Panc1 (cell line): ENCODE measurements around the gene TMEM248. TPM values are rescaled to one million over a fixed set of nuclear protein-coding genes. Genes with fewer than 3 reads are reported as not detected.
"Not testable (repeated sequence)": the region's sequence is repeated elsewhere in the genome, so short reads cannot be mapped to it uniquely, and the experiment has no call there.

Experiments used
- ATAC-seq: fragments of 200-7000 bp; cut with Tn5 transposase; 2 replicates; pipeline ENCODE4 v1.9.1; 2020; ENCODE audit warnings: mild to moderate bottlenecking, moderate library complexity
- BruUV-seq: library from RNA; stranded (reverse); fragments of 400-500 nt; replicated peaks from 2 replicates; lab custom pipeline; 2021; lab: Mats Ljungman, UMichigan
- CTCF ChIA-PET: fragments of 300-600 bp; sonication (Branson Sonifier 250); formaldehyde crosslinking; loops from one replicate; lab custom pipeline; 2022; ENCODE audit warnings: antibody characterized with exemption; lab: Charles Lee
- POLR2A ChIA-PET: fragments of 300-600 bp; sonication (Branson Sonifier 250); formaldehyde crosslinking; loops from one replicate; lab custom pipeline; 2022; ENCODE audit warnings: antibody characterized with exemption; lab: Charles Lee
- DNase-seq: peaks from one replicate; pipeline ENCODE4 v3.0.0-alpha.2; 2010; ENCODE audit warnings: low read depth, low spot score
- H3K27ac ChIP-seq: 2 replicates; pipeline ENCODE4 v1.5.1; 2011; ENCODE audit warnings: mild to moderate bottlenecking, low read length, inconsistent platforms
- H3K27me3 ChIP-seq: fragments of 200-500 bp; sonication (Bioruptor generic); 2 replicates; pipeline ENCODE4 v1.6.0; 2014; ENCODE audit warnings: low read length, inconsistent platforms; ENCODE audit not compliant: control insufficient read depth, insufficient read depth
- H3K36me3 ChIP-seq: fragments of 200-500 bp; sonication (Bioruptor generic); 2 replicates; pipeline ENCODE4 v1.5.1; 2014; ENCODE audit warnings: inconsistent platforms, mild to moderate bottlenecking, low read length, moderate library complexity; ENCODE audit not compliant: control insufficient read depth, insufficient read depth
- H3K4me1 ChIP-seq: 2 replicates; pipeline ENCODE4 v1.5.1; 2011; ENCODE audit warnings: inconsistent platforms, mild to moderate bottlenecking, low read length, moderate library complexity; ENCODE audit not compliant: control insufficient read depth, insufficient read depth
- H3K4me3 ChIP-seq, 2 experiments: 2 replicates each; pipeline ENCODE4 v1.5.1; 2011 to 2012; ENCODE audit warnings: low read depth in 2 of 2, low read length in 2 of 2, mild to moderate bottlenecking in 2 of 2, inconsistent platforms in 1 of 2, moderate library complexity in 1 of 2
- H3K9me3 ChIP-seq: fragments of 200-500 bp; sonication (Bioruptor generic); 2 replicates; pipeline ENCODE4 v1.5.1; 2014; ENCODE audit warnings: low read depth, mild to moderate bottlenecking, inconsistent platforms, low read length, moderate library complexity; ENCODE audit not compliant: control insufficient read depth, insufficient read depth
- CTCF ChIP-seq: fragments of 450-650 bp; IDR thresholded peaks from 2 replicates; pipeline ENCODE4 v1.5.1; 2017; ENCODE audit warnings: mild to moderate bottlenecking
- POLR2AphosphoS5 ChIP-seq: IDR thresholded peaks from 2 replicates; pipeline ENCODE4 v1.6.1; 2012; ENCODE audit warnings: mild to moderate bottlenecking, low read depth, low read length, moderate library complexity
- SIN3A ChIP-seq: IDR thresholded peaks from 2 replicates; pipeline ENCODE4 v1.6.1; 2012; ENCODE audit warnings: low read depth, mild to moderate bottlenecking, low read length, moderate library complexity, borderline replicate concordance; ENCODE audit not compliant: insufficient read depth
- in situ Hi-C: cut with HindIII; loops from 2 replicates; pipeline ENCODE4 v1.10.0; 2016; ENCODE audit warnings: low sequenced_read_pairs, low pct_unique_long_range_greater_than_20kb
- intact Hi-C: fragments of 100-400 bp; cut with micrococcal nuclease; formaldehyde crosslinking; loops from one replicate; pipeline ENCODE4 v1.10.0; 2022; ENCODE audit not compliant: unreplicated experiment
- total RNA-seq: library from RNA; stranded (reverse); gene quantifications from one replicate; pipeline ENCODE4 v1.2.1, GENCODE V29; 2021; ENCODE audit not compliant: unreplicated experiment

The TMEM248 gene
- total RNA-seq, 1 experiment from 2014 or later = 176 TPM

GRCh38 chr7:66995050-66995776 lies 74.2 kb downstream of the TMEM248 start, which contains the start of gene SBDS:
Gene SBDS, minus strand, starts transcription at chr7:66995586. Its CDS starts 169 bp downstream, at chr7:66995417.
- ATAC-seq (peak; percentile 85), DNase-seq (peak; percentile 100)
- ChIA-PET CTCF (interaction anchor here (0.6 to 0.7 kb wide), 2 partner anchors 20 to 520 kb away, joined by 3 read pairs; no protein-coding TSS in a partner anchor), POLR2A (interaction anchor here (0.6 kb wide), 2 partner anchors 71 to 76 kb away, joined by 3 to 7 read pairs; no protein-coding TSS in a partner anchor)
- intact Hi-C loops = loop anchor here (5.0 kb wide), 1 partner anchor 168 kb away; no protein-coding TSS in a partner anchor
- Histone ChIP-seq H3K36me3 (peaks cover 10% of the 10 kb centered on the region; the same call in 1 of the 2 replicates), H3K4me3 (peak within 1 kb of the TSS; percentile 92 to 99), H3K27ac (peak within 1 kb of the TSS; percentile 88)
- H3K27me3 ChIP-seq, H3K4me1 ChIP-seq, in situ Hi-C loops, BruUV-seq, H3K9me3 ChIP-seq: not testable (repeated sequence)
- TF ChIP-seq CTCF = peak; percentile 50
- TF ChIP-seq SIN3A = peak; percentile 39; the same call in 1 of the 2 replicates
- TF ChIP-seq POLR2AphosphoS5 = peak; percentile 69

- intact Hi-C loops = loop anchor here (5.0 kb wide), 1 partner anchor 169 kb away; no protein-coding TSS in a partner anchor
- 0 out of 2 replicates have a peak, but pooled peaks have one; percentile 50 for TF ChIP-seq SIN3A
- H3K4me1 ChIP-seq, H3K9me3 ChIP-seq, H3K27me3 ChIP-seq, in situ Hi-C loops, BruUV-seq: not testable (repeated sequence)
- peak within 1 kb of the TSS; percentile 91 for H3K27ac ChIP-seq
- CTCF ChIA-PET = interaction anchor here (0.6 kb wide), 1 partner anchor 170 kb away, joined by 3 read pairs; no protein-coding TSS in a partner anchor
- peak within 1 kb of the TSS; percentile 92 to 99 for H3K4me3 ChIP-seq
- peak; percentile 98 for DNase-seq
- POLR2A ChIA-PET = interaction anchor here (0.7 kb wide), 1 partner anchor 240 kb away, joined by 5 read pairs; no protein-coding TSS in a partner anchor
- ATAC-seq = peak; percentile 95
- H3K36me3 ChIP-seq = peaks cover 13% of the 10 kb centered on the region; the same call in 1 of the 2 replicates
These were observed 75.6 kb downstream of the TMEM248 start, which contains the start of gene TYW1 for GRCh38 chr7:66996444-66997191. Gene TYW1, plus strand, starts transcription at chr7:66996833. Its CDS starts 146 bp downstream, at chr7:66996979.

GRCh38 chr7:67000601-67001258 lies 79.7 kb downstream of the TMEM248 start:
- peak; percentile 58 for TF ChIP-seq CTCF
- H3K4me3 ChIP-seq, H3K4me1 ChIP-seq, DNase-seq, in situ Hi-C loops, H3K36me3 ChIP-seq, intact Hi-C loops, H3K9me3 ChIP-seq, ATAC-seq, CTCF ChIA-PET, POLR2A ChIA-PET, H3K27me3 ChIP-seq, BruUV-seq, H3K27ac ChIP-seq: not testable (repeated sequence)

GRCh38 chr7:67004145-67004544 lies 83.1 kb downstream of the TMEM248 start:
- in situ Hi-C loops, H3K27me3 ChIP-seq, BruUV-seq, H3K4me1 ChIP-seq, DNase-seq, CTCF ChIA-PET, POLR2A ChIA-PET, H3K9me3 ChIP-seq, H3K4me3 ChIP-seq, H3K27ac ChIP-seq, H3K36me3 ChIP-seq, ATAC-seq, intact Hi-C loops: not testable (repeated sequence)
